GM13977 (cell line): ENCODE measurements around the gene CTNNBL1.
"Not testable (repeated sequence)": the region's sequence is repeated elsewhere in the genome, so short reads cannot be mapped to it uniquely, and the experiment has no call there.

ENCODE experiments used
- DNase-seq: peaks from one replicate; pipeline ENCODE4 v3.0.0; 2012; ENCODE audit warnings: low spot score
- CTCF ChIP-seq: IDR thresholded peaks from 2 replicates; pipeline ENCODE4 v1.5.1; 2012; ENCODE audit warnings: mild to moderate bottlenecking, control low read depth; ENCODE audit not compliant: insufficient read depth; ENCODE audit errors: extremely low read depth, missing control alignments
- in situ Hi-C: fragments of 300-500 bp; cut with MboI; formaldehyde crosslinking; loops from one replicate; pipeline ENCODE4 v1.12.0; 2022; ENCODE audit warnings: low sequenced_read_pairs, low pct_unique_long_range_greater_than_20kb, mixed read lengths, inconsistent platforms; ENCODE audit not compliant: unreplicated experiment

The CTNNBL1 gene

DNA sequence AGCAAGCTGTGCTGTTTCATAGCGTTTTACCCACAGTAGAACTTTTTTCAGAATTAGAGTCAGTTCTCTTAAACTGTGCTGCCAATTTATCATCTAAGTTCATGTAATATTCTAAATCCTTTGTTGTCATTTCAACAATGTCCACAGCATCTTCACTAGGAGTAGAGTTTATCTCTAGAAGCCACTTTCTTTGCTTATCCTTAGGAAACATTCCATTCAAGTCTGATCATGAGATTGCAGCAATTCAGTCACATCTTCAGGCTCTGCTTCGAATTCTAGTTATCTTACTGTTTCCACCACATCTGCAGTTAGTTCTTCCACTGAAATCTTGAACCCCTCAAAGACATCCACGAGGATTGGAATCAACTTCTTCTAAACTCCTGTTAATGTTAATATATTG lies 12.5 kb downstream of the CTNNBL1 start:
- in situ Hi-C loops, result no loop called here
- DNase-seq, result no peak
- TF ChIP-seq CTCF, result no peak

GRCh38 chr20:37711001-37711400 lies 17.2 kb downstream of the CTNNBL1 start:
- TF ChIP-seq CTCF, result no peak
- no peak for DNase-seq
- in situ Hi-C loops, result no loop called here

DNA sequence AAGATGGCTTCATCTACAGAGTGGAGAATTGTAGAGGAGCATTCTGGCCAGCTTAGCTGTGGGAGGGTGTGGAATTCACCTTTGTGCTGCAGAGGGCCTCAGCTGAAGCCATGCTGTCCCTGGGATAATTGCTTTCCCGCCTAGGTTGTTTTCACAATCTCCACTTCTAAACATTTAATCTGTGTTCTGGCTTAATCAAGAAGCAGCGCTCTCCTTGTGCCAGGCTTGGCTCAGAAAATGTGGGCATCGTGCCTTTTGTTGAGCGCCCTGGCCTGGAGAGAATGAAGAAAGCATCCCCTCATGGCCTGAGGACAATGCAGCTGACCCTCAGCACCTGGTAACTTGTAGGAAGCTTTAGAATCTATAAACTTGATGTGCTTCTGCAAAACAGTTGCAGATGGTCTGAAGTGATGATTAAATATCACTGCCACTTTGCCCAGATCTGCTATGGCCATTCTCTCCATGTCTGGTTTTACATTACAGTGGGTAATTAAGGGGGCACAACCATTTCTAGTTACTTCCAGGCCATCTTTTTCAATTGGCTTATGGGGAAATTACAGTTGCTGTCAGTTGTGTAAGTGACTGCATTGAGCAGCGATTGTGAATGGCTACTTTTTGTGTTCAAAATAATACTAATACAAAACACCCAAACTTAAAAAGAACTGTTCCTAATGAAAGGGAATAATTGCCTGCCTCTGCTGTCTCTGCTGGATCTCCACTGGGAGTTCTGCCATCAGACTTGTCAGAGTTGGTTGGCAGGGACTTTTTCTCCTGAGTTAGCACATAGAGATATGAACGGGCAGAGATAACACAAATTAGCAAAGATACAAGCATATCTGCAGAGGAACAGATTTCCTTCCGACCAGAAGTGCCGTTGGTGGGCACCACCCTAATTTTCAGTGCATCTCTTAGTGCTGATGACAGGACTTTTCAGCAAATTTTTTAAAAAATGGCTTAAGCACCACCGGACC lies 18.4 kb downstream of the CTNNBL1 start:
- TF ChIP-seq CTCF, result no peak
- in situ Hi-C loops, result no loop called here
- no peak for DNase-seq

- in situ Hi-C loops, result no loop called here
Observed at GRCh38 chr20:37713396-37713795, 19.6 kb downstream of the CTNNBL1 start.

GRCh38 chr20:37714978-37715672 lies 21.3 kb downstream of the CTNNBL1 start:
- no peak for DNase-seq
- in situ Hi-C loops, result no loop called here
- TF ChIP-seq CTCF, result no peak

More at GRCh38 chr20:37713396-37713795, 19.6 kb downstream of the CTNNBL1 start:
- DNase-seq, result no peak
- no peak for TF ChIP-seq CTCF

- DNase-seq, result no peak
- in situ Hi-C loops, result no loop called here
- TF ChIP-seq CTCF, result no peak
Observed at GRCh38 chr20:37721751-37722150, 27.9 kb downstream of the CTNNBL1 start.

DNA sequence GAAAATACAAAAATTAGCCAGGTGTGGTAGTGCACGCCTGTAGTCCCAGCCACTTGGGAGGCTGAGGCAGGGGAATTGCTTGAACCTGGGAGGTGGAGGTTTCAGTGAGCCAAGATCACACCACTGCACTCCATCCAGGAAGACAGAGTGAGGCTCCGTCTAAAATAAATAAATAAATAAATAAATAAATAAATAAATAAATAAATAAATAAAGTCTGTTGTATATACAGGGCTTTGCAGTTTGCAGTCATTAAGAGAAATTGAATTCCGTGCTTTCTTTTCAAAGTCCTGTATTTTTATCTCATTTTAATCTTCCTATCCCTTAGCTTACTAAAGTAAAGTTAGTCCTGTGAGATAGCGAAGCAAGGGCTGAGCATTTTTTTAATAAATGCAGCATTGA lies 28.5 kb downstream of the CTNNBL1 start:
- in situ Hi-C loops, result not testable (repeated sequence)

More for the DNA sequence above, 28.5 kb downstream of the CTNNBL1 start:
- not testable (repeated sequence) for DNase-seq
